Right lobe of liver (tissue), 6 donors: ENCODE measurements around the gene CFAP92. TPM values are rescaled to one million over a fixed set of nuclear protein-coding genes. Genes with fewer than 3 reads are reported as not detected.

Experiments
- ATAC-seq, 4 donors: fragments of 200-7000 bp; cut with Tn5 transposase; one replicate each; pipeline ENCODE4 v1.9.1; 2020; ENCODE audit warnings: mild to moderate bottlenecking in 4 of 4, moderate library complexity in 4 of 4
- DNase-seq, 3 donors: peaks; one replicate each; pipeline ENCODE4 v3.0.0-alpha.2; 2020
- H3K27ac ChIP-seq, 3 donors: fragments of 200-600 bp; one replicate each; pipeline ENCODE4 v1.8.0; 2022
- H3K27me3 ChIP-seq, 2 donors: fragments of 200-600 bp; one replicate each; pipeline ENCODE4 v1.8.0; 2022
- H3K36me3 ChIP-seq, 4 donors: fragments of 200-600 bp; sonication (generic) in 1 of 4; one replicate each; pipeline versions ENCODE4 v1.5.1 to v1.8.0; 2017 to 2022; ENCODE audit warnings: control low read depth in 1 of 4
- H3K4me1 ChIP-seq, 4 donors: fragments of 200-600 bp; sonication (generic) in 1 of 4; one replicate each; pipeline versions ENCODE4 v1.5.1 to v1.8.0; 2017 to 2022; ENCODE audit warnings: control low read depth in 1 of 4
- H3K4me3 ChIP-seq, 3 donors: fragments of 200-600 bp; one replicate each; pipeline ENCODE4 v1.8.0; 2022
- H3K9me3 ChIP-seq, 4 donors: fragments of 200-600 bp; sonication (generic) in 1 of 4; one replicate each; pipeline versions ENCODE4 v1.5.1 to v1.8.0; 2017 to 2022; ENCODE audit warnings: control low read depth in 1 of 4
- CTCF ChIP-seq, 4 donors: fragments of 200-600 bp in 3 of 4; fragments of 450-650 bp in 1 of 4; IDR thresholded peaks; one replicate each; pipeline versions ENCODE4 v1.5.1 to v1.8.0; 2016 to 2022; ENCODE audit warnings: antibody characterized with exemption in 4 of 4, mild to moderate bottlenecking in 2 of 4
- POLR2A ChIP-seq: fragments of 450-650 bp; IDR thresholded peaks from one replicate; pipeline ENCODE4 v1.6.1; 2017; ENCODE audit warnings: antibody characterized with exemption, mild to moderate bottlenecking
- WGBS: methylation state at CpG from one replicate; pipeline ENCODE4 v1.1.6; 2018; ENCODE audit warnings: low coverage, low lambda C conversion rate; ENCODE audit not compliant: insufficient coverage; ENCODE audit errors: missing lambda C conversion rate; 5-methylcytosine and 5-hydroxymethylcytosine counted together
- intact Hi-C, 2 donors: fragments of 100-400 bp; cut with DNase I; formaldehyde crosslinking; loops; one replicate each; pipeline versions ENCODE4 v1.11.2 to v1.14.1; 2022
- total RNA-seq, 6 experiments: library from RNA; depleted of rRNA in 2 of 6; stranded (reverse); fragments of >200 nt in 2 of 6; fragmentation: NEBNext Ultra II Directional in 3 of 6; extraction: Animal tissue kit (Norgen Biotek cat#: 25700) in 3 of 6; gene quantifications; one replicate each; pipeline versions ENCODE4 v1.1.0 to v1.2.4, GENCODE V29; 2016 to 2023
- donor health status: DM: no; HTN: yes; CAD: no.
- donor health status: DM: no; HTN: no; CAD: no.
- donor health status: DM: no; HTN: no; CAD: no.
- donor health status: DM: no; HTN: yes; CAD: no.
- donor health status: DM: no; HTN: yes; CAD: no.

CFAP92 gene
- total RNA-seq, 6 experiments from 2014 or later: 0.05 to 0.21 (median 0.08) TPM; not detected in 2

GRCh38 chr3:128908951-128909350 lies 84.9 kb downstream of the CFAP92 start:
- Histone ChIP-seq H3K27ac (no peak overlapping the region), H3K4me1 (peaks cover 0 to 11% (median 0%) of the 10 kb centered on the region in 4 donors), H3K4me3 (no peak overlapping the region), H3K9me3 (no peaks in the 10 kb centered on the region), H3K36me3 (peaks cover 0 to 42% (median 23%) of the 10 kb centered on the region in 4 donors), H3K27me3 (no peaks in the 10 kb centered on the region)
- intact Hi-C loops: no loop called here
- ATAC-seq (no peak), DNase-seq (peak in 1 of 3 donors; percentile 44)
- no peak for TF ChIP-seq CTCF (IDR thresholded peaks at IDR 0.05)
- TF ChIP-seq POLR2A: no peak
- no CpG with 5 or more reads among the region's 6 CpGs for WGBS

GRCh38 chr3:128907706-128908445 lies 86.0 kb downstream of the CFAP92 start:
- no peaks in the 10 kb centered on the region for H3K27me3 ChIP-seq
- H3K4me3 ChIP-seq: no peak overlapping the region
- peaks cover 0 to 47% (median 27%) of the 10 kb centered on the region in 4 donors for H3K36me3 ChIP-seq
- WGBS: 98% methylated on average over 7 of the region's 15 CpGs
- peaks cover 0 to 11% (median 0%) of the 10 kb centered on the region in 4 donors for H3K4me1 ChIP-seq
- ATAC-seq (no peak), DNase-seq (peak in 1 of 3 donors; percentile 38)
- TF ChIP-seq CTCF (IDR thresholded peaks at IDR 0.05) (no peak), POLR2A (no peak)
- intact Hi-C loops: no loop called here
- no peaks in the 10 kb centered on the region for H3K9me3 ChIP-seq
- H3K27ac ChIP-seq: no peak overlapping the region

- Histone ChIP-seq H3K4me1 (peaks cover 0 to 11% (median 0%) of the 10 kb centered on the region in 4 donors), H3K36me3 (peaks cover 0 to 51% (median 24%) of the 10 kb centered on the region in 4 donors), H3K4me3 (no peak overlapping the region), H3K9me3 (no peaks in the 10 kb centered on the region), H3K27ac (no peak overlapping the region), H3K27me3 (no peaks in the 10 kb centered on the region)
- DNase-seq: peak in 1 of 3 donors; percentile 27
- TF ChIP-seq POLR2A (no peak), CTCF (IDR thresholded peaks at IDR 0.05) (no peak)
- WGBS: 54% methylated on average over 3 of the region's 7 CpGs
- ATAC-seq: no peak
- intact Hi-C loops: no loop called here
These were observed 86.9 kb downstream of the CFAP92 start for GRCh38 chr3:128906804-128907525.

- no peak for ATAC-seq
- Histone ChIP-seq H3K9me3 (no peaks in the 10 kb centered on the region), H3K4me3 (no peak overlapping the region), H3K27ac (no peak overlapping the region), H3K4me1 (peaks cover 0 to 6% (median 0%) of the 10 kb centered on the region in 4 donors), H3K27me3 (no peaks in the 10 kb centered on the region), H3K36me3 (peaks cover 0 to 58% (median 24%) of the 10 kb centered on the region in 4 donors)
- DNase-seq: peak in 1 of 3 donors; percentile 39
- TF ChIP-seq POLR2A: no peak
- intact Hi-C loops: no loop called here
- WGBS: 89% methylated on average over 8 of the region's 25 CpGs
These were observed 87.7 kb downstream of the CFAP92 start for GRCh38 chr3:128906031-128906803.
